Natural killer cell (primary cell): ENCODE results near the gene ARL3. TPM values are rescaled to one million over a fixed set of nuclear protein-coding genes. Genes with fewer than 3 reads are reported as not detected.

Experiments
- ATAC-seq, 3 donors: fragments of 150-1000 bp in 2 of 3; fragments of 200-7000 bp in 1 of 3; cut with Tn5 transposase; 1 replicate in 1 of 3; 2 replicates in 2 of 3; pipeline ENCODE4 v1.10.0; 2021; ENCODE audit warnings: mild to moderate bottlenecking in 2 of 3, moderate library complexity in 2 of 3
- DNase-seq, 2 donors: peaks; one replicate each; pipeline versions ENCODE4 v3.0.0 to v3.0.0-alpha.2; 2013 to 2021; ENCODE audit warnings: mixed read lengths in 1 of 2
- H3K27ac ChIP-seq: one replicate; pipeline ENCODE4 v1.5.1; 2013; ENCODE audit warnings: mild to moderate bottlenecking, low read length
- H3K27me3 ChIP-seq: one replicate; pipeline ENCODE4 v1.6.1; 2013; ENCODE audit warnings: low read length; ENCODE audit not compliant: control insufficient read depth, insufficient read depth
- H3K36me3 ChIP-seq: one replicate; pipeline ENCODE4 v1.6.1; 2013; ENCODE audit warnings: low read length; ENCODE audit not compliant: control insufficient read depth, insufficient read depth
- H3K4me1 ChIP-seq: one replicate; pipeline ENCODE4 v1.6.1; 2013; ENCODE audit warnings: low read length; ENCODE audit not compliant: control insufficient read depth, insufficient read depth
- H3K4me3 ChIP-seq: one replicate; pipeline ENCODE4 v1.5.1; 2013; ENCODE audit warnings: low read length
- H3K9me3 ChIP-seq: one replicate; pipeline ENCODE4 v1.6.1; 2013; ENCODE audit warnings: low read length; ENCODE audit not compliant: control insufficient read depth, insufficient read depth
- H3K27ac Mint-ChIP-seq, 2 donors: one replicate each; pipeline ENCODE4 v1.8.0; 2022; ENCODE audit warnings: mild to moderate bottlenecking in 2 of 2, mixed read lengths in 2 of 2, moderate library complexity in 1 of 2
- H3K27me3 Mint-ChIP-seq, 2 donors: one replicate each; pipeline ENCODE4 v1.8.0; 2022; ENCODE audit warnings: low read depth in 2 of 2, mixed read lengths in 2 of 2
- H3K36me3 Mint-ChIP-seq: one replicate; pipeline ENCODE4 v1.8.0; 2022; ENCODE audit warnings: mixed read lengths
- H3K4me1 Mint-ChIP-seq, 2 donors: one replicate each; pipeline ENCODE4 v1.8.0; 2022; ENCODE audit warnings: mixed read lengths in 2 of 2
- H3K4me3 Mint-ChIP-seq: one replicate; pipeline ENCODE4 v1.8.0; 2022; ENCODE audit warnings: mild to moderate bottlenecking, moderate library complexity, mixed read lengths
- H3K9me3 Mint-ChIP-seq, 2 donors: one replicate each; pipeline ENCODE4 v1.8.0; 2022; ENCODE audit warnings: mixed read lengths in 2 of 2
- CTCF ChIP-seq: fragments of 200-600 bp; IDR thresholded peaks from one replicate; pipeline ENCODE4 v1.8.0; 2022; ENCODE audit warnings: antibody characterized with exemption
- WGBS: methylation state at CpG from one replicate; pipeline ENCODE4 v1.1.7; 2013; ENCODE audit warnings: missing lambda C conversion rate; ENCODE audit not compliant: insufficient coverage; 5-methylcytosine and 5-hydroxymethylcytosine counted together
- intact Hi-C: fragments of 100-400 bp; cut with micrococcal nuclease; formaldehyde crosslinking; loops from one replicate; pipeline ENCODE4 v1.14.2; 2022
- total RNA-seq, 4 donors: library from RNA; stranded (reverse); fragments of 120-200 nt in 1 of 4; gene quantifications; one replicate each; pipeline versions ENCODE4 v1.2.3 to v1.2.4, GENCODE V29; 2013 to 2022

The ARL3 gene
- total RNA-seq, 3 donors from 2014 or later (not counting 1 experiment from before 2014, with no cell fraction given), result 1.4 to 1.7 (median 1.5) TPM

- no peak for TF ChIP-seq CTCF
- intact Hi-C loops, result no loop called here
- H3K4me1 ChIP-seq, result peaks cover 86% of the 10 kb centered on the region
- H3K4me1 Mint-ChIP-seq, result peaks cover 80 to 85% of the 10 kb centered on the region in 2 donors
- H3K9me3 Mint-ChIP-seq, result no peaks in the 10 kb centered on the region
- H3K36me3 ChIP-seq, result peaks cover 28% of the 10 kb centered on the region
- H3K4me3 Mint-ChIP-seq, result peak overlapping the region; percentile 81
- H3K9me3 ChIP-seq, result no peaks in the 10 kb centered on the region
- DNase-seq (no peak), ATAC-seq (peak in 1 of 3 donors; percentile 5)
- no peaks in the 10 kb centered on the region for H3K36me3 Mint-ChIP-seq
- 62% methylated on average over 11 of the region's 11 CpGs for WGBS
- no peaks in the 10 kb centered on the region for H3K27me3 ChIP-seq
- peak overlapping the region; percentile 99 for H3K27ac Mint-ChIP-seq
- H3K4me3 ChIP-seq, result no peak overlapping the region
- H3K27me3 Mint-ChIP-seq, result no peaks in the 10 kb centered on the region
- peak overlapping the region; percentile 73 for H3K27ac ChIP-seq
Measured at GRCh38 chr10:102651455-102652169, 62.6 kb downstream of the ARL3 start.

DNA sequence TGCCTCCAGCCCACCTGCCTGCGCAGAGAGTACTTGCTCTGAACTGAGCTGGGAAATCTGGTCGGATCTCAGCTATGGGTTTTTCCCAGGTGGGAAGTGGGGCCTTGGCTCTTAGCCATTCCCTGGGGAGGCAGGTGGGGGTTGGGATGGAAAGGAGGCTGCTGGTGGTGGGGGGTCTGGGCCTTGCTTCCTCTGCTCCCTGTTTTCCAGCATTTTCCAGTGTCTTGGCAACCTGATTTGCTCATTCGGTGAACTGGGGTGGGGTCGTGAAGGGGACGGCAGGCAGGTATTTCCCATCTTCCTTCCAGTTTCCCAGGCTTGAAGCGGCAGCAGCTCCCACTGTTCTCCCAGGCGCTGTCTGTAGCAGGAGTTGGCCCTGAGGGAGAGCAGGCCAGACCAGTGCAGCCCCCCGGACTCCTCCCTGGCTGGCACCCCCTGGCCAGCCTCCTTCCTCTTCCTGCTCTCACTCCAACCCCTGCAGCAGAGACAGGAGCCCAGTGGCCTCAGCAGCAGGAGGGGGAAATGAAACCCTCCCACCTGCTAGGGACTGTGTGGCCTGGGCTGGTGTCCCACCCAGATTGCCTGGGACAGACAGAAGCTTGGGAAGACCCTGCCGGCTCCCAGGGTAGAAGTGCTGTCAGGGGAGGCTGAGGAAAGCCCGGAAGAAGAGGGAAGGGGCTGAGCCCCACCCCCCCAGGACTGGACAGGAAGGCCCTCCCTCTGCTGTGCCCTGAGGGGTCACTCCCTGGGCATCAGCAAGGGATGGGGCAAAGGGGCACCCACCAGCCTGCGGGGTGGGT, 63.3 kb downstream of the ARL3 start:
- WGBS, result 61% methylated on average over 11 of the region's 11 CpGs
- ATAC-seq (no peak), DNase-seq (no peak)
- peaks cover 88 to 92% of the 10 kb centered on the region in 2 donors for H3K4me1 Mint-ChIP-seq
- Histone ChIP-seq H3K36me3 (peaks cover 21% of the 10 kb centered on the region), H3K4me3 (no peak overlapping the region), H3K4me1 (peaks cover 94% of the 10 kb centered on the region), H3K27ac (peak overlapping the region; percentile 73), H3K27me3 (no peaks in the 10 kb centered on the region), H3K9me3 (no peaks in the 10 kb centered on the region)
- no peak for TF ChIP-seq CTCF
- H3K27ac Mint-ChIP-seq, result peak overlapping the region; percentile 99
- H3K27me3 Mint-ChIP-seq, result no peaks in the 10 kb centered on the region
- no peaks in the 10 kb centered on the region for H3K36me3 Mint-ChIP-seq
- peak overlapping the region; percentile 81 for H3K4me3 Mint-ChIP-seq
- intact Hi-C loops, result no loop called here
- no peaks in the 10 kb centered on the region for H3K9me3 Mint-ChIP-seq

GRCh38 chr10:102649797-102650654, 64.2 kb downstream of the ARL3 start:
- H3K27me3 Mint-ChIP-seq, result no peaks in the 10 kb centered on the region
- DNase-seq (no peak), ATAC-seq (no peak)
- no peaks in the 10 kb centered on the region for H3K9me3 ChIP-seq
- H3K27ac ChIP-seq, result peak overlapping the region; percentile 48
- H3K4me3 Mint-ChIP-seq, result peak overlapping the region; percentile 99
- no peaks in the 10 kb centered on the region for H3K36me3 Mint-ChIP-seq
- intact Hi-C loops, result loop anchor here (5.0 to 10.0 kb wide), 4 partner anchors 255 to 715 kb away; partner anchors contain the start of genes CNNM2, GBF1, NFKB2 and PITX3
- H3K36me3 ChIP-seq, result peaks cover 13% of the 10 kb centered on the region
- H3K4me1 Mint-ChIP-seq, result peaks cover 95 to 100% of the 10 kb centered on the region in 2 donors
- 85% methylated on average over 11 of the region's 12 CpGs for WGBS
- H3K4me1 ChIP-seq, result peaks cover 96% of the 10 kb centered on the region
- H3K27ac Mint-ChIP-seq, result peak overlapping the region; percentile 99
- H3K9me3 Mint-ChIP-seq, result no peaks in the 10 kb centered on the region
- no peak for TF ChIP-seq CTCF
- H3K4me3 ChIP-seq, result no peak overlapping the region
- H3K27me3 ChIP-seq, result no peaks in the 10 kb centered on the region
